Bronchial epithelial cell (primary cell): ENCODE results near the gene MBP. TPM values are rescaled to one million over a fixed set of nuclear protein-coding genes. Genes with fewer than 3 reads are reported as not detected.

ENCODE experiments used
- DNase-seq: peaks from one replicate; pipeline ENCODE4 v3.0.0-alpha.2; 2010; ENCODE audit warnings: low read depth
- FAIRE-seq: peaks from 2 replicates; lab custom pipeline; 2011; peaks lifted over from hg19 to GRCh38; lab: Jason Lieb, UNC
- H3K27me3 ChIP-seq: 2 replicates; pipeline ENCODE4 v1.5.1; 2011; ENCODE audit warnings: low read length; ENCODE audit not compliant: control insufficient read depth, insufficient read depth
- H3K36me3 ChIP-seq: 2 replicates; pipeline ENCODE4 v1.5.1; 2011; ENCODE audit warnings: low read length; ENCODE audit not compliant: control insufficient read depth, insufficient read depth
- H3K4me3 ChIP-seq: 2 replicates; pipeline ENCODE4 v1.5.1; 2011; ENCODE audit warnings: mild to moderate bottlenecking, low read depth, low read length, control low read depth
- total RNA-seq: library from RNA; depleted of rRNA; stranded (reverse); fragments of >200 nt; gene quantifications from 2 replicates; pipeline ENCODE4 v1.2.1, GENCODE V29; 2014
- TF ChIP-seq, protein P1 (sequence below): IDR thresholded peaks from 2 replicates; pipeline ENCODE4 v1.5.1; 2011; ENCODE audit warnings: mild to moderate bottlenecking, moderate library complexity, low read length, control low read depth, inconsistent platforms; ENCODE audit not compliant: insufficient read depth, severe bottlenecking

The MBP gene
- total RNA-seq, 1 donor from 2014 or later: 26.6 TPM

DNA sequence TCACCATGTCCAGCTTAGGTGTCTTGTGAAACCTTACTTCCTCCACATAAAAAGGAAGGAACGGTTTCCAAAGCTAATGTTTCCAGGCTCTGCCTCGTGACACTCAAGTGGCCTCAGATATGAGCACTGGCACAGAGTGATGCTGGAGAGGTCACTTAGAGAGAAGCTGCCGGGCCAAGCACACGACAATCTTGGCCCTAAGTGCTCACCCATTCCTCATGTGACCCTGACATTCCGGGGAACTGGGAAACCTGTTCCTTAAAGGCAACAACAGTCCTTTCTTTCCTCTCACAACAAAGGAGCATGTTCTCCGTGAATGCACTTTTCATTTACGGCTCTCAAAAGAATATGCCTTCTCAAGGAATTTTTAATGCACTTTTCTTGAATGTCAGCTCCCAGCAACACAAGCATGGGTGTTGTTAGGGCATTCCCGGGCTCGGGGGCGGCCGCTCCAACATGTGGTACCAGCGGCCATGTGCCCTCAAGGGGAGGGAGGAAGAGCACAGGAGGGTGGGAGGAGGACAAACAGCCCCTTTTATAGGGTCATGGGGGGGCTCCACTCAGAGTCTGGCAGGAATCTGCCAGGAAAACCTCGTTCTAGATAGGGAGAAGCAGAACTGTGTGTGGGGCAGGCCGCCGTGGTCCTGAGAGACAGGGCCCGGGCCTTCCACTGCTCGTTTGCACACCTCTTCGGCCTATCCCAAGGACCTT is 118.6 kb downstream of the MBP start:
- no peaks in the 10 kb centered on the region for H3K27me3 ChIP-seq
- no peak overlapping the region for H3K4me3 ChIP-seq
- H3K36me3 ChIP-seq: peaks cover 10% of the 10 kb centered on the region
- TF ChIP-seq, protein P1, sequence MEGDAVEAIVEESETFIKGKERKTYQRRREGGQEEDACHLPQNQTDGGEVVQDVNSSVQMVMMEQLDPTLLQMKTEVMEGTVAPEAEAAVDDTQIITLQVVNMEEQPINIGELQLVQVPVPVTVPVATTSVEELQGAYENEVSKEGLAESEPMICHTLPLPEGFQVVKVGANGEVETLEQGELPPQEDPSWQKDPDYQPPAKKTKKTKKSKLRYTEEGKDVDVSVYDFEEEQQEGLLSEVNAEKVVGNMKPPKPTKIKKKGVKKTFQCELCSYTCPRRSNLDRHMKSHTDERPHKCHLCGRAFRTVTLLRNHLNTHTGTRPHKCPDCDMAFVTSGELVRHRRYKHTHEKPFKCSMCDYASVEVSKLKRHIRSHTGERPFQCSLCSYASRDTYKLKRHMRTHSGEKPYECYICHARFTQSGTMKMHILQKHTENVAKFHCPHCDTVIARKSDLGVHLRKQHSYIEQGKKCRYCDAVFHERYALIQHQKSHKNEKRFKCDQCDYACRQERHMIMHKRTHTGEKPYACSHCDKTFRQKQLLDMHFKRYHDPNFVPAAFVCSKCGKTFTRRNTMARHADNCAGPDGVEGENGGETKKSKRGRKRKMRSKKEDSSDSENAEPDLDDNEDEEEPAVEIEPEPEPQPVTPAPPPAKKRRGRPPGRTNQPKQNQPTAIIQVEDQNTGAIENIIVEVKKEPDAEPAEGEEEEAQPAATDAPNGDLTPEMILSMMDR: no peak
- FAIRE-seq (peak; percentile 32), DNase-seq (no peak)

DNA sequence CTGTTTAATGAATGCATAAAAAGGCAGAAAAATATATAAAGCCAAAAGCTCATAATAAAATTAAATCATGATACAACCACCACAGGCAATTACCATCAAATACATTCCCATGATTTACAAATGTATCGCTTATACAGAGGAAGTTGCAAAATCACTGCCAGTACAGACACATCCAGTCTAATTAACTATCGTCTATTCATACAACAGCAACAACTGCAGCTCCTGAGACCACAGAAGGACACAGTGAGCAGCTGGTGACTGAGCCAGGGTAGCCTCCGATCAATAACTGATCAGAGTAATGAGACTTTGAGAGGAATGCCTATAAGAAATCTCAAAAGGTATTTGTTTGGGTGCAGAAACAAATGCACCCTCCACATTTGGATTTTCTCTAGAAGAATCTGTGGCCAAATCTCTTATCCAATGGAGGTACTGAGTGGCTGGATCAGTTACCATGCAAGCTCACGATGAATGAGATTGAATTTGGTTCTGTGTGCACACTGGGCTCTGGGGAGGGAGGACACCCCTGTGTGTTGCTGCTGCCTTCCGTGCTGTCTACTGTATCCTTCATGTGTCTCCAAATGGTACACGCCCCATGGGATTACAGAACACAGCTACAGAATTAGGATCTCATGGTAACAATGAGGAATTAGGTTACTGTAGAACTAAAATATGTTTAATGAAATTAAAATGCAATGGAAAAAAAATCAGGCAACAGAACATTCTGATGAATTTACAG is 119.6 kb downstream of the MBP start:
- DNase-seq (peak; percentile 68), FAIRE-seq (no peak)
- Histone ChIP-seq H3K4me3 (no peak overlapping the region), H3K27me3 (no peaks in the 10 kb centered on the region), H3K36me3 (peaks cover 10% of the 10 kb centered on the region)
- TF ChIP-seq, protein P1: no peak

DNA sequence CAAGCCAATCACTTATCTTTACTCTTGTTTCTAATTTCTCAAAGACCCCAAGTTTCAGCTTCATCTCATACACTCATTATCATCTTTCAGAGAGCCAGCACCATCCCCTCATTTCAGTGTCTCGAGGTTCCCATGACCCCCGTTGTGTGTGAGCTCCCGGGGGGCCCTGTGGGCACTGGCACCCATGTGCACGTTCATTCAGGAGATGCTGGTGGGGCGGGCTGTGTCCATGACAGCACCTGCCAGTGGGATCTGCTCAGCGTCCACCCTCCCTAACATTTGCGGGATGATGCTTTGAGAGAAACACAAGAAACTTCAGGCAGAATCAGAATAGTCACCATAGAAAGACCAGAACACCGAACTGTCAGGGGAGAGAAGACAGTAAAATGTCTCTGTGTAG is 120.5 kb downstream of the MBP start:
- no peaks in the 10 kb centered on the region for H3K27me3 ChIP-seq
- FAIRE-seq (no peak), DNase-seq (no peak)
- no peak overlapping the region for H3K4me3 ChIP-seq
- TF ChIP-seq, protein P1: no peak
- H3K36me3 ChIP-seq: peaks cover 9% of the 10 kb centered on the region

DNA sequence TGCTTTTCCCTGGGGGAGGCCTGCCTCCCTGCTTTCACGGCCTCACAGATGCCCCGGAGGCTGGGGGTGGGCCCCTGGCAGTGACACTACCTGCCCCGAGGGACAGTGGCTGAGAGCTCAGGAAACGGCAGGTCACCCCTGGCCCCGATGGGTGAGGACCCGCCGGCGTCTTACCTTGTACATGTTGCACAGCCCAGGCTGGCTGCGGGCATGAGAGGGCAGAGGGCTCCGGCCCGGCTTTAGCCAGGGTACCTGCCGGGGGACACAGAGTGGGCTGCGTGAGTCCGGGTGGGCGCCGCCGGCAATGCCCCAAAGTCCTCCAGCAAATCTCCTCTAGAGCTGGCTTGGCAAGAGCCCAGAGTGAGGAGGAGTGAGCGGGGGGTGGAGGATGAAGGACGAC is 122.9 kb downstream of the MBP start:
- no peak overlapping the region for H3K4me3 ChIP-seq
- no peaks in the 10 kb centered on the region for H3K36me3 ChIP-seq
- no peak for DNase-seq
- no peaks in the 10 kb centered on the region for H3K27me3 ChIP-seq
- FAIRE-seq: no peak
- TF ChIP-seq, protein P1: no peak

DNA sequence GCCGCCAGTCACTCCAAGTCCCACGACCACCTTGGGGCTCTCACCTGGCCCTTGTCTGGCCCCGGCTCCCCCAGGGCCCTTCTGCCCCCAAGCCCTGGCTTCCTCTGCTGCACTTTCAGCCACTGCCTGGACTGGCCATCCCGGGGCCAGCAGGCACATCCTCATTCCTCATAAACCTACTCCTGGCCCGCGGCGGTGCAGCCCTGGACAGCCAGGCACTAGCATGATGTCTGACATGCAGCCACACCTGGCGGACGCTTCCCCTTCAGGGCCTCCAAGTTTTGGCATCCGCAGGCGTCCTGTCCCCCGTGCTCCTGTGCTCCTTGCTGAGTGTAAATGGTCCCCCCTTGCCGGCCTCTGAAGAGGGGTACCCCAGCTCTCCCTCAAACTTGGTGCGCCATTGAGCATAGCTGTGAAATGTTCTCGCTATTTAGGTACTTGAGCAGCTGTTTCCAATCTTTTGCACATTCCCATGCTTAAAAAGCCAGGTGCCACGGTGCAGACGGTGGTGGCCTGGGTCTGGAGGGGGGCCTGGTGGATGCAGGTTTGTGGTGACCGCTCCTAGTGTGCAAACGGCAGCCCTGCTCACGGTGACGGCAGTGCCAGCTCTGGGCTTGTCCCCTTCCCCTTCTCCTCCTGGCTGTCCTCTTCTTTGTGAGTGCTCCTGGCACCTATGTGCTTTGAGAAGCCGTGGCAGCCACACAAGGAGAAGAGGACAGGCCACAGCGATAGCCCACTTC is 123.8 kb downstream of the MBP start:
- no peak for DNase-seq
- TF ChIP-seq, protein P1: no peak
- Histone ChIP-seq H3K36me3 (no peaks in the 10 kb centered on the region), H3K27me3 (no peaks in the 10 kb centered on the region), H3K4me3 (no peak overlapping the region)
- FAIRE-seq: no peak
